A549 (cell line): ENCODE measurements around the gene AGAP3. TPM values are rescaled to one million over a fixed set of nuclear protein-coding genes. Genes with fewer than 3 reads are reported as not detected.

Experiments
- ATAC-seq, 2 experiments: fragments of 200-7000 bp in 1 of 2; fragments of >200 bp in 1 of 2; cut with Nextera tagmentation in 1 of 2; cut with Tn5 transposase in 1 of 2; 3 replicates each; pipeline versions ENCODE4 v1.8.0 to v1.9.1; 2018 to 2020; ENCODE audit warnings: mild to moderate bottlenecking in 1 of 2, moderate library complexity in 1 of 2
- CTCF ChIA-PET: fragments of 300-600 bp; sonication (Branson Sonifier 250); formaldehyde crosslinking; extraction: SDS; loops from one replicate; lab custom pipeline; 2021; ENCODE audit warnings: antibody characterized with exemption, inconsistent platforms; lab: Yijun Ruan, JAX
- POLR2A ChIA-PET: fragments of 350-600 bp; formaldehyde crosslinking; extraction: SDS; loops from one replicate; lab custom pipeline; 2021; ENCODE audit warnings: antibody characterized with exemption, inconsistent platforms; lab: Yijun Ruan, JAX
- DNase-seq, 2 experiments: peaks; one replicate each; pipeline versions ENCODE4 v3.0.0 to v3.0.0-alpha.2; 2011 to 2016; ENCODE audit warnings: low read depth in 1 of 2, low spot score in 1 of 2
- FAIRE-seq: peaks from 2 replicates; lab custom pipeline; 2011; peaks lifted over from hg19 to GRCh38; lab: Jason Lieb, UNC
- H3K27ac ChIP-seq, 2 experiments: fragments of >200 bp; sonication (Bioruptor Twin); formaldehyde crosslinking; 3 replicates each; pipeline ENCODE4 v1.5.1; 2016 to 2017
- H3K4me1 ChIP-seq: fragments of >200 bp; sonication (Bioruptor Twin); formaldehyde crosslinking; 3 replicates; pipeline ENCODE4 v1.6.1; 2016
- H3K4me2 ChIP-seq: fragments of >200 bp; sonication (Bioruptor Twin); formaldehyde crosslinking; 3 replicates; pipeline ENCODE4 v1.6.1; 2016
- H3K4me3 ChIP-seq: fragments of >200 bp; sonication (Bioruptor Twin); formaldehyde crosslinking; 3 replicates; pipeline ENCODE4 v1.5.1; 2016
- H3K9me3 ChIP-seq: fragments of >200 bp; sonication (Bioruptor Twin); formaldehyde crosslinking; 3 replicates; pipeline ENCODE4 v1.6.1; 2016
- ESRRA ChIP-seq: fragments of 150-350 bp; IDR thresholded peaks from 2 replicates; pipeline ENCODE4 v1.6.1; 2014; ENCODE audit warnings: mild to moderate bottlenecking, low read length, borderline replicate concordance
- FOSL2 ChIP-seq, 2 experiments: fragments of 450-650 bp in 1 of 2; fragments of >200 bp in 1 of 2; sonication (Bioruptor Twin) in 1 of 2; formaldehyde crosslinking; IDR thresholded peaks; 2 replicates each; pipeline versions ENCODE4 v1.5.0 to v1.6.1; 2016 to 2020; ENCODE audit warnings: mild to moderate bottlenecking in 1 of 2, moderate library complexity in 1 of 2
- HES2 ChIP-seq: fragments of >200 bp; sonication (Bioruptor Twin); formaldehyde crosslinking; IDR thresholded peaks from 2 replicates; pipeline ENCODE4 v1.6.1; 2016
- HEYL ChIP-seq: fragments of 250-450 bp; sonication (Bioruptor Pico); IDR thresholded peaks from 2 replicates; pipeline ENCODE4 v1.8.0; 2021; ENCODE audit warnings: mild to moderate bottlenecking, moderate library complexity
- MAFK ChIP-seq: fragments of 450-650 bp; IDR thresholded peaks from 2 replicates; pipeline ENCODE4 v1.6.1; 2014; ENCODE audit not compliant: partially characterized antibody
- MAX ChIP-seq: IDR thresholded peaks from 2 replicates; pipeline ENCODE4 v1.6.1; 2012
- NPAS2 ChIP-seq: fragments of 250-450 bp; sonication (Bioruptor Pico); IDR thresholded peaks from 2 replicates; pipeline ENCODE4 v1.8.0; 2022; ENCODE audit warnings: mild to moderate bottlenecking, moderate library complexity, borderline replicate concordance
- PBX3 ChIP-seq: IDR thresholded peaks from 2 replicates; pipeline ENCODE4 v1.6.1; 2012
- POLR2AphosphoS2 ChIP-seq: conservative IDR thresholded peaks from 2 replicates; pipeline ENCODE4 v1.6.1; 2012; ENCODE audit warnings: low read length, improper control_type of control experiment, inconsistent platforms
- REST ChIP-seq: fragments of 200-600 bp; sonication (generic); IDR thresholded peaks from 2 replicates; pipeline ENCODE4 v1.6.1; 2016; ENCODE audit warnings: antibody characterized with exemption, mild to moderate bottlenecking, moderate library complexity
- TP53 ChIP-seq: fragments of 250-450 bp; sonication (Bioruptor Pico); IDR thresholded peaks from 2 replicates; pipeline ENCODE4 v1.5.0; 2021; ENCODE audit warnings: mild to moderate bottlenecking, moderate library complexity
- USF2 ChIP-seq: fragments of 450-650 bp; IDR thresholded peaks from 2 replicates; pipeline ENCODE4 v1.6.1; 2014; ENCODE audit warnings: antibody characterized with exemption
- WGBS: methylation state at CpG from one replicate; pipeline ENCODE4 v1.1.6; 2017; ENCODE audit errors: missing lambda C conversion rate; 5-methylcytosine and 5-hydroxymethylcytosine counted together
- polyA plus RNA-seq, 4 experiments: library from polyadenylated mRNA; depleted of rRNA in 3 of 4; stranded (reverse); fragments of >200 nt; fragmentation: RNase III in 1 of 4; extraction: RNeasy Plus Mini Kit Qiagen cat#74134 plus additional on column Dnase treatment in 1 of 4; gene quantifications; 2 replicates in 3 of 4; 3 replicates in 1 of 4; pipeline ENCODE4 v1.2.3, GENCODE V29; 2011 to 2017

The AGAP3 gene
- polyA plus RNA-seq, 2 of the 4 experiments (the other 2 are of a cell fraction) = 33.8 to 45.9 TPM

- POLR2A ChIA-PET = interaction anchor here (3.7 kb wide), 1 partner anchor 16 kb away, joined by 20 read pairs; no protein-coding TSS in a partner anchor
- WGBS = 78% methylated on average over 22 of the region's 22 CpGs
- Histone ChIP-seq H3K4me1 (peaks cover 50% of the 10 kb centered on the region), H3K4me3 (no peak overlapping the region)
- 0 out of 2 replicates have a peak, but pooled peaks have one; percentile 28 for TF ChIP-seq MAX
- 0 out of 2 replicates have a peak, but pooled peaks have one; percentile 5 for TF ChIP-seq PBX3
- TF ChIP-seq HES2 = no peak
- TF ChIP-seq, all 56 proteins: peak for 2
- DNase-seq (no peak), FAIRE-seq (no peak), ATAC-seq (no peak)
- peak overlapping the region; percentile 95; the same call in 1 of the 3 replicates for H3K4me2 ChIP-seq
- no peak overlapping the region; a peak in 1 of 6 replicates for H3K27ac ChIP-seq
- no peaks in the 10 kb centered on the region for H3K9me3 ChIP-seq
- CTCF ChIA-PET = interaction anchor here (0.7 to 27.1 kb wide), 5 partner anchors 9 to 50 kb away, joined by 4 to 412 read pairs (median 21); partner anchors contain the start of gene ABCB8
Measured at GRCh38 chr7:151078233-151079040, 7.8 kb upstream of the AGAP3 start.

GRCh38 chr7:151079199-151079910 lies 6.9 kb upstream of the AGAP3 start:
- 86% methylated on average over 26 of the region's 27 CpGs for WGBS
- H3K4me2 ChIP-seq = peak overlapping the region; percentile 95
- peaks cover 55% of the 10 kb centered on the region for H3K4me1 ChIP-seq
- peak overlapping the region; percentile 93 for H3K4me3 ChIP-seq
- ChIA-PET CTCF (interaction anchor here (0.6 to 27.1 kb wide), 2 partner anchors 28 to 62 kb away, joined by 3 to 412 read pairs; no protein-coding TSS in a partner anchor), POLR2A (no interaction called here)
- DNase-seq (no peak), ATAC-seq (no peak), FAIRE-seq (no peak)
- H3K9me3 ChIP-seq = no peaks in the 10 kb centered on the region
- peak overlapping the region; percentile 98; a peak in 4 of 6 replicates for H3K27ac ChIP-seq
- no peak for TF ChIP-seq POLR2AphosphoS2
- TF ChIP-seq HEYL (CRISPR knock-in tag) = no peak
- TF ChIP-seq ESRRA = no peak
- TF ChIP-seq USF2 = no peak
- TF ChIP-seq TP53 (CRISPR knock-in tag) = no peak
- TF ChIP-seq REST = no peak
- TF ChIP-seq FOSL2 (IDR thresholded peaks at IDR 0.05) = no peak
- no peak for TF ChIP-seq FOSL2 (CRISPR knock-in tag; IDR thresholded peaks at IDR 0.05)
- TF ChIP-seq NPAS2 (CRISPR knock-in tag) = no peak
- TF ChIP-seq MAFK = no peak
